MM.1S (cell line): ENCODE data around the gene DDIT4.

Source experiments
- CTCF ChIP-seq: fragments of 300-600 bp; sonication (generic); IDR thresholded peaks from 2 replicates; pipeline ENCODE4 v1.5.1; 2016; ENCODE audit warnings: antibody characterized with exemption, low read length, mixed read lengths
- EZH2 ChIP-seq: fragments of 300-600 bp; sonication (generic); optimal IDR thresholded peaks from 2 replicates; pipeline ENCODE3; 2017; ENCODE audit warnings: low read depth, mild to moderate bottlenecking, antibody characterized with exemption, low read length, mixed read lengths
- EZH2phosphoT487 ChIP-seq: fragments of 300-600 bp; sonication (generic); IDR thresholded peaks from 2 replicates; pipeline ENCODE4 v1.6.1; 2018; ENCODE audit warnings: antibody characterized with exemption, low read length

GRCh38 chr10:72292223-72292691, 18.5 kb downstream of the DDIT4 start:
- TF ChIP-seq CTCF (no peak), EZH2phosphoT487 (no peak), EZH2 (no peak)
